ENCODE results near the gene MAGI3. TPM values are rescaled to one million over a fixed set of nuclear protein-coding genes. Genes with fewer than 3 reads are reported as not detected.
A peak's percentile ranks its signal among the peaks of the same experiment; 100 is the strongest.
"Not testable (repeated sequence)": the region's sequence is repeated elsewhere in the genome, so short reads cannot be mapped to it uniquely, and the experiment has no call there.

MAGI3 gene
- total RNA-seq, 1 donor from 2014 or later: 6.3 TPM

- FAIRE-seq: no peak
- no peak for TF ChIP-seq CTCF (IDR thresholded peaks at IDR 0.05; ENCODE audit: insufficient read depth, low read length, severe bottlenecking)
- H3K4me3 ChIP-seq (ENCODE audit: low read depth, low read length): no peak overlapping the region
These were observed 65.1 kb downstream of the MAGI3 start for GRCh38 chr1:113455374-113455773.

GRCh38 chr1:113456967-113457366 lies 66.7 kb downstream of the MAGI3 start:
- Histone ChIP-seq H3K27me3 (ENCODE audit: control insufficient read depth, insufficient read depth, low read length) (no peaks in the 10 kb centered on the region), H3K36me3 (ENCODE audit: control insufficient read depth, insufficient read depth, low read length) (no peaks in the 10 kb centered on the region), H3K4me3 (ENCODE audit: low read depth, low read length) (no peak overlapping the region)
- DNase-seq (ENCODE audit: low read depth): peak; percentile 98
- FAIRE-seq: no peak
- no peak for TF ChIP-seq CTCF (IDR thresholded peaks at IDR 0.05; ENCODE audit: insufficient read depth, low read length, severe bottlenecking)

More at GRCh38 chr1:113455374-113455773, 65.1 kb downstream of the MAGI3 start:
- no peak for DNase-seq (ENCODE audit: low read depth)
- Histone ChIP-seq H3K27me3 (ENCODE audit: control insufficient read depth, insufficient read depth, low read length) (no peaks in the 10 kb centered on the region), H3K36me3 (ENCODE audit: control insufficient read depth, insufficient read depth, low read length) (no peaks in the 10 kb centered on the region)

GRCh38 chr1:113459279-113459678 lies 69.0 kb downstream of the MAGI3 start:
- no peak for TF ChIP-seq CTCF (IDR thresholded peaks at IDR 0.05; ENCODE audit: insufficient read depth, low read length, severe bottlenecking)
- H3K4me3 ChIP-seq (ENCODE audit: low read depth, low read length): no peak overlapping the region
- no peaks in the 10 kb centered on the region for H3K27me3 ChIP-seq (ENCODE audit: control insufficient read depth, insufficient read depth, low read length)
- DNase-seq (ENCODE audit: low read depth) (peak; percentile 40), FAIRE-seq (no peak)
- H3K36me3 ChIP-seq (ENCODE audit: control insufficient read depth, insufficient read depth, low read length): no peaks in the 10 kb centered on the region

- no peak for DNase-seq (ENCODE audit: low read depth)
- no peak for TF ChIP-seq CTCF (IDR thresholded peaks at IDR 0.05; ENCODE audit: insufficient read depth, low read length, severe bottlenecking)
- no peak for FAIRE-seq
- no peaks in the 10 kb centered on the region for H3K36me3 ChIP-seq (ENCODE audit: control insufficient read depth, insufficient read depth, low read length)
- no peaks in the 10 kb centered on the region for H3K27me3 ChIP-seq (ENCODE audit: control insufficient read depth, insufficient read depth, low read length)
- no peak overlapping the region for H3K4me3 ChIP-seq (ENCODE audit: low read depth, low read length)
These were observed 77.7 kb downstream of the MAGI3 start for GRCh38 chr1:113467991-113468390.

GRCh38 chr1:113478427-113479195 lies 88.3 kb downstream of the MAGI3 start:
- not testable (repeated sequence) for H3K4me3 ChIP-seq (ENCODE audit: low read depth, low read length); FAIRE-seq; H3K36me3 ChIP-seq (ENCODE audit: control insufficient read depth, insufficient read depth, low read length); H3K27me3 ChIP-seq (ENCODE audit: control insufficient read depth, insufficient read depth, low read length); DNase-seq (ENCODE audit: low read depth)

- no peak for FAIRE-seq
- peak; percentile 51 for DNase-seq (ENCODE audit: low read depth)
- TF ChIP-seq CTCF (IDR thresholded peaks at IDR 0.05; ENCODE audit: insufficient read depth, low read length, severe bottlenecking): no peak
- Histone ChIP-seq H3K27me3 (ENCODE audit: control insufficient read depth, insufficient read depth, low read length) (no peaks in the 10 kb centered on the region), H3K36me3 (ENCODE audit: control insufficient read depth, insufficient read depth, low read length) (no peaks in the 10 kb centered on the region), H3K4me3 (ENCODE audit: low read depth, low read length) (no peak overlapping the region)
These were observed 89.7 kb downstream of the MAGI3 start for GRCh38 chr1:113479713-113480676.

- H3K27me3 ChIP-seq (ENCODE audit: control insufficient read depth, insufficient read depth, low read length); H3K4me3 ChIP-seq (ENCODE audit: low read depth, low read length); H3K36me3 ChIP-seq (ENCODE audit: control insufficient read depth, insufficient read depth, low read length); DNase-seq (ENCODE audit: low read depth); FAIRE-seq: not testable (repeated sequence)
These were observed 94.8 kb downstream of the MAGI3 start for GRCh38 chr1:113485131-113485530.

Data from bronchial epithelial cell (primary cell).